ENCODE data around the gene CALHM3.

DNA sequence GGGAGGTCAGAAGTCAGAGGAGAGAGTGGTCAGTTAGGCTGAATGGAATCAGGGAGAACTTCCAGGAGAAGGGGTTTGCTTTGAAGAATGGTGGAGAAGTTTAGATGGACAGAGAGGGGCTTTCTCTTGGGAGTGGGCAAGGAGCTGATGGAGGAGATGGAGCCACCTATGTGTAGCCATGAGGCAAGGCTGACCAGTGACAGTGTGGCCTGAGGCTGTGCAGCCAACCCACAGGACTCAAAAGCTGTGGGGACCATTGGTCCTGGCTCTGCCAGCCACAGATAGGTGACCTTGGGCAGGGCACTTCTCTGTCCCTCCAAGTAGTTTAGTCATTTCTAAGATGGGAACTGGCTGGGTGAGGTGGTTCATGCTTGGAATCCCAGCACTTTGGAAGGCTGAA, 33.1 kb upstream of the CALHM3 start:
- no peak for TF ChIP-seq USF1 (CRISPR knock-in tag; IDR thresholded peaks at IDR 0.05)
- TF ChIP-seq TEAD4 (CRISPR knock-in tag; IDR thresholded peaks at IDR 0.05): no peak
- TF ChIP-seq NFYB (CRISPR knock-in tag; conservative IDR thresholded peaks at IDR 0.05; ENCODE audit: low read depth): no peak
- TF ChIP-seq CTCF (IDR thresholded peaks at IDR 0.05): no peak
- TF ChIP-seq CREB1 (CRISPR knock-in tag; IDR thresholded peaks at IDR 0.05): no peak
- no peak for TF ChIP-seq ETV6 (CRISPR knock-in tag; IDR thresholded peaks at IDR 0.05)
- no peak for TF ChIP-seq FOXK1 (CRISPR knock-in tag; IDR thresholded peaks at IDR 0.05)
- TF ChIP-seq NR1H2 (CRISPR knock-in tag; IDR thresholded peaks at IDR 0.05): no peak

Data from WTC11 (cell line).